ENCODE data around the gene CTXND2. TPM values are rescaled to one million over a fixed set of nuclear protein-coding genes. Genes with fewer than 3 reads are reported as not detected.

CTXND2 gene
- total and polyA plus RNA-seq, 2 of the 8 experiments (the other 6 are each of a cell fraction or from before 2014, with no cell fraction given), result not detected

GRCh38 chr1:150842343-150842742 is 44.6 kb upstream of the CTXND2 start:
- Histone ChIP-seq H3K4me2 (ENCODE audit: insufficient read depth in 1 of 2, low read depth in 2 of 2, low read length in 2 of 2) (no peak overlapping the region), H3K18ac (ENCODE audit: extremely low read depth, low read length) (no peak overlapping the region), H3K56ac (replicated peaks; ENCODE audit: insufficient read length, low read depth, low read length) (no peak overlapping the region), H2BK20ac (ENCODE audit: low read length) (no peak overlapping the region), H3K14ac (ENCODE audit: insufficient read length) (no peak overlapping the region), H4K8ac (ENCODE audit: extremely low read depth, insufficient read depth, low read length) (no peak overlapping the region), H3K27ac (ENCODE audit: low read depth, low read length) (no peak overlapping the region), H4K20me1 (replicated peaks in 1 of 2; ENCODE audit: control insufficient read depth in 1 of 2, insufficient read depth in 2 of 2, low read length in 2 of 2) (no peaks in the 10 kb centered on the region), H3K27me3 (replicated peaks in 1 of 4; ENCODE audit: control insufficient read depth in 3 of 4, extremely low read depth in 1 of 4, insufficient read depth in 3 of 4, low read length in 3 of 4) (no peaks in the 10 kb centered on the region), H3K4me1 (replicated peaks in 1 of 4; ENCODE audit: control insufficient read depth in 3 of 4, insufficient read depth in 4 of 4, low read length in 3 of 4) (no peaks in the 10 kb centered on the region), H3K9me3 (ENCODE audit: insufficient read depth in 2 of 2, low read depth in 1 of 2, low read length in 1 of 2) (no peaks in the 10 kb centered on the region), H4K5ac (ENCODE audit: insufficient read length, low read depth, low read length) (no peak overlapping the region), H3K23me2 (ENCODE audit: low read depth, low read length) (no peaks in the 10 kb centered on the region), H3K4ac (replicated peaks; ENCODE audit: insufficient read length, low read depth, low read length) (no peak overlapping the region), H4K91ac (replicated peaks; ENCODE audit: insufficient read length, low read length) (no peak overlapping the region), H2BK15ac (ENCODE audit: low read length) (no peak overlapping the region), H2AK5ac (ENCODE audit: low read depth, low read length) (no peak overlapping the region), H3K36me3 (ENCODE audit: control insufficient read depth in 2 of 4, insufficient read depth in 4 of 4, low read length in 3 of 4) (peaks cover 0 to 3% (median 0%) of the 10 kb centered on the region in 4 experiments; a peak in 2 of 8 replicates), H2BK120ac (replicated peaks; ENCODE audit: low read depth, low read length) (no peak overlapping the region), H2AFZ (ENCODE audit: low read length) (no peak overlapping the region), H3K79me2 (ENCODE audit: control insufficient read depth in 1 of 2, insufficient read depth in 2 of 2, low read length in 2 of 2) (no peaks in the 10 kb centered on the region), H3K79me1 (ENCODE audit: low read depth, low read length) (no peaks in the 10 kb centered on the region), H3K4me3 (ENCODE audit: extremely low read depth in 1 of 4, insufficient read depth in 2 of 4, low read depth in 3 of 4, low read length in 4 of 4) (no peak overlapping the region), H2BK5ac (ENCODE audit: low read depth, low read length) (no peak overlapping the region), H3K23ac (ENCODE audit: insufficient read length) (no peak overlapping the region), H2BK12ac (ENCODE audit: low read depth, low read length) (no peak overlapping the region), H3K9ac (replicated peaks in 1 of 4; ENCODE audit: extremely low read depth in 1 of 4, low read depth in 3 of 4, low read length in 3 of 4) (no peak overlapping the region)
- WGBS, 2 experiments (ENCODE audit: extremely low coverage in 1 of 2, insufficient coverage in 1 of 2, insufficient read length in 1 of 2, insufficient replicate concordance in 2 of 2, low coverage in 1 of 2, low lambda C conversion rate in 2 of 2, missing lambda C conversion rate in 1 of 2), result 94% methylated on average over 2 of the region's 2 CpGs; no CpG with 5 or more reads in 1 of the 2 experiments
- CTCF ChIA-PET (ENCODE audit: partially characterized antibody), result no interaction called here
- POLR2A ChIA-PET (ENCODE audit: partially characterized antibody), result no interaction called here
- no peak for DNase-seq (ENCODE audit: low read depth in 1 of 2, low spot score in 2 of 2)
- FAIRE-seq, result no peak
- no peak for TF ChIP-seq KDM1A (IDR thresholded peaks at IDR 0.05; ENCODE audit: borderline replicate concordance, low read length)
- TF ChIP-seq POLR2AphosphoS5 (IDR thresholded peaks at IDR 0.05; ENCODE audit: low read depth, low read length), result no peak
- TF ChIP-seq ASH2L (IDR thresholded peaks at IDR 0.05; ENCODE audit: low read length), result no peak
- no peak for TF ChIP-seq FOSL1 (IDR thresholded peaks at IDR 0.05; ENCODE audit: insufficient read depth, low read depth, low read length)
- TF ChIP-seq CHD1 (IDR thresholded peaks at IDR 0.05; ENCODE audit: low read depth, low read length), result no peak
- no peak for TF ChIP-seq SAP30 (IDR thresholded peaks at IDR 0.05; ENCODE audit: insufficient read depth, insufficient replicate concordance, low read length)
- no peak for TF ChIP-seq YY1 (IDR thresholded peaks at IDR 0.05; ENCODE audit: low read depth, low read length)
- no peak for TF ChIP-seq NRF1 (IDR thresholded peaks at IDR 0.05; ENCODE audit: low read depth, low read length)
- no peak for TF ChIP-seq USF2 (IDR thresholded peaks at IDR 0.05; ENCODE audit: low read length)
- no peak for TF ChIP-seq EGR1 (IDR thresholded peaks at IDR 0.05; ENCODE audit: borderline replicate concordance, low read depth, low read length)
- no peak for TF ChIP-seq SRF (IDR thresholded peaks at IDR 0.05; ENCODE audit: low read depth, low read length)
- no peak for TF ChIP-seq BCL11A (IDR thresholded peaks at IDR 0.05; ENCODE audit: low read depth in 2 of 2, low read length in 2 of 2)
- no peak for TF ChIP-seq JUND (IDR thresholded peaks at IDR 0.05; ENCODE audit: low read length)
- TF ChIP-seq POU5F1 (IDR thresholded peaks at IDR 0.05; ENCODE audit: low read depth, low read length), result no peak

Measured in H1 (cell line).